NCI-H2171 (cell line): ENCODE data around the gene FASN.
"Not testable (repeated sequence)": the region's sequence is repeated elsewhere in the genome, so short reads cannot be mapped to it uniquely, and the experiment has no call there.

Experiments used
- DNase-seq: peaks from one replicate; lab custom pipeline; 2025; lab: John Stamatoyannopoulos, UW

Gene FASN

DNA sequence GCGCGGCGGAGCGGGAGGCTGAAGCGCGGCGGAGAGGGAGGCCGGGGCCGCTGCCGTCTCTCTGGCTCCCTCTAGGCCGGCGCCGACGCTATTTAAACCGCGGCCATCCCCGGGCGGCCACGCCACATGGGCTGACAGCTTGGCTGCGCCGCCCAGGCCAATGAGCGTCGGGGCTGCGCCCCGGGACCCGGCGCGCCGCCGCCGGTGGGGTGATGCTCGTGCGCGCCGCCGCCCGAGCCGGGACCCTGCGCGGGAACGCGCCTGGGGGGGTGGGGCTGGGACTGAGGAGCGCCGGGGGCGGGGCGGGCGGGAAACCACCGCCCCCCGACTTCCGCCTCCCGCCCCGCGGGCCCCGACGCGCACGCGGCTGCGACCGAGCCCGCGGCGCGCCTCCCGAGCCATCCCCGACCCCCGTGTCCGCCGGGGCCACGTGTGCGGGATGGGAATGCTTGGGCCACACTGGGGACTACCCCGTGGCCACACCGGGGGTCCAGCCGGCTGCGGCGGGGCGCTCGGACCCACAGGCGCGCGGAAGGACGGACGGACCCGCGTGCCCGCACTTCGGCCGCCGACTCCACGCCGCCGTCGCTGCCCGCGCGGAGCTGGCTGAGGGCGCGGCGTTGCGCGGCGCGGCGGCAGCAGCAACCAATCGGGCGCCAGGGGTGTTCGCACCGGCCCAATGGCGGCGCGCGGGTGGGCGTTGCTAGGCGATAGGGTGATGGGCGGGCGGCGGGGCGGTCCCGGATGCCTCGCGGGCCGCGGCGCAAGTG lies at the start of gene FASN:
Gene FASN, minus strand, starts transcription at position 68 of the 770 bp plus-strand sequence. CDS start 1,791 bp downstream, outside the sequence.
- DNase-seq, result peak; percentile 95

GRCh38 chr17:82146663-82147654 lies 48.9 kb upstream of the FASN start:
- no peak for DNase-seq

GRCh38 chr17:82145550-82146155 lies 47.6 kb upstream of the FASN start:
- no peak for DNase-seq

DNA sequence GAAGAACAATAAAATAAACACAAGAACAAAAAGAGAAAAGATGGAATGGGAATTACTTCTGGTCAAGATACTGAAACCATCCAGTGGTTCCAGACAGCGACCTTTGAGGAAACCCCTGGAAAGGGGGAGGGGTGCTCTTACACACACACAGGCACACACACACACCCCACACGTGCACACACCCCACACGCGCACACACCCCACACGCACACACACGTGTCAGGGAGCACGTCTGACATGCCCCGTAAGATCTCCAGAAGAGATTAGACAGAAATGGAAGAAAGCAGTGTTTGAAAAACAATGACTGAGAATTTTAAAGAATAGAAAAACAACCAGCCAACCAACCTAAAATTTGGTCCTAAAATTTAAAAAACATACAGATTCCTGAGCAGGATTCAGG lies 45.3 kb upstream of the FASN start:
- no peak for DNase-seq

- not testable (repeated sequence) for DNase-seq
These were observed 41.9 kb upstream of the FASN start for GRCh38 chr17:82139961-82140360.

DNA sequence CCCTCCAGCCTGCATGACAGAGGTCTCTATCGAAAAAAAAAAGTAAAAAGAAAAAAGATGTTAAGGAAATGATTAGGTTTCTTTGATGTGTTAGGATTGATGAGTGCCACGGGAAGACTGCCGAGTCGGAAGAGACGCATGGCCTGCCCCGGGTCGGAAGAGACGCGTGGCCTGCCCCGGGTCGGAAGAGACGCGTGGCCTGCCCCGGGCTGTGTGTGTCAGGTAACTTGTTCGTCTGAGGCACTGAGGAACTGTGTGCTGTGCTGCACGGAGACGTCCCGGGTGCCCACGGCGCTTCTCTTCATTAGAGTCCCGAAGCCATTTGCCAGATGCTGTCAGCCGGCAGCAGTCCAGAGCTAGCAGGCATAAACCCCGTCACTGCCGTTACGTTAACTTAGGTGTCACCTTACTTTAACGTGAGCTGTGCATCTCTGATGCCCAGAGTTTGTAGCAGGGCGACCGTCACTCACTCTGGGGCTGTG lies 40.5 kb upstream of the FASN start:
- no peak for DNase-seq

- no peak for DNase-seq
These were observed 36.1 kb upstream of the FASN start for GRCh38 chr17:82134101-82134500.

DNA sequence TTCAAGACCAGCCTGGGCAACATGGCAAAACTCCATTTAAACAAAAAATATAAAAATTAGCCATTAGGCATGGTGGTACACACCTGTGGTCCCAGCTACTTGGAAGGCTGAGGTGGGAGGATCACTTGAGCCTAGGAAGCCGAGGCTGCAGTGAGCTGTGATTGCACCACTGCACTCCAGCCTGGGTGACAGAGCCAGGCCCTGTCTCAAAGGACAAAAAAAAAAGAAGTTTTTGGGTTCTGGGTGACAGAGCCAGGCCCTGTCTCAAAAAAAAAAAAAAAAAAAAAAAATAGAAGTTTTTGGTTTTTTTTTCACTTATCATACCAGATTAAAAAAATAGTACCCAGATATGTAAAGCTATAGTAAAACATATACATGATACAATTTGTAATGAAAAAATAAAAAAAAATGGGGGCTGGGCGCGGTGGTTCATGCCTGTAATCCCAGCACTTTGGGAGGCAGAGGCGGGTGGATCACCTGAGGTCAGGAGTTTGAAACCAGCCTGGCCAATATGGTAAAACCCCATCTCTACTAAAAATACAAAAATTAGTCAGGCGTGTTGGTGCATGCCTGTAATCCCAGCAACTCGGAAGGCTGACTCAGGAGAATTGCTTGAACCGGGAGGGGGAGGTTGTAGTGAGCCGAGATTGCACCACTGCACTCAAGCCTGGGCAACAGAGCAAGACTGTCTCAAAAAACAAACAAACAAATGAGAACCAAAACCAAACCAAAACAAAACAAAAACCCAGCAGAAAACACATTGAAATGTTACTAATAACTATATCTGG lies 35.3 kb upstream of the FASN start:
- DNase-seq, result peak; percentile 36

- DNase-seq, result no peak
These were observed 31.1 kb upstream of the FASN start for GRCh38 chr17:82129095-82129494.

DNA sequence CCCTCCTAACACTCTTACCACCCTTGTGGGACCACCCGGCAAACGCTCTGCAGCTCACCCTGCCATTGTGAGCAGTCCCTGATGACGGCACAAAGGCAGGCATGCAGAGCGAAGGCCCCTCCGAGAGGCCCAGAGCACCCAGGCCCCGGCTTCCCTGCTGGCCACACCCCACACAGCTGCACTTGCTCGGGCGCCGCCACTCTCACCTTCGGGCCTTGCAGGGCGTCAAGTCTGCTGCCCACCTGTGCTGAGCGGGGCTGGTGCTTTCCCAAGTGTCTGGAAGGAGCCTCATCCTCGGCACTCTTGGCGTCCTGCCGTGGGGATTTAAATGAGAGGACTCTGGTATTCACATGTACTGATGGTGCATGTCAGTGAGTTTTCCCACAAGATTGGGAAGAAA lies 30.3 kb upstream of the FASN start:
- no peak for DNase-seq

- no peak for DNase-seq
These were observed 29.7 kb upstream of the FASN start for GRCh38 chr17:82127704-82128103.

- no peak for DNase-seq
These were observed 29.2 kb upstream of the FASN start for GRCh38 chr17:82127315-82127595.

DNA sequence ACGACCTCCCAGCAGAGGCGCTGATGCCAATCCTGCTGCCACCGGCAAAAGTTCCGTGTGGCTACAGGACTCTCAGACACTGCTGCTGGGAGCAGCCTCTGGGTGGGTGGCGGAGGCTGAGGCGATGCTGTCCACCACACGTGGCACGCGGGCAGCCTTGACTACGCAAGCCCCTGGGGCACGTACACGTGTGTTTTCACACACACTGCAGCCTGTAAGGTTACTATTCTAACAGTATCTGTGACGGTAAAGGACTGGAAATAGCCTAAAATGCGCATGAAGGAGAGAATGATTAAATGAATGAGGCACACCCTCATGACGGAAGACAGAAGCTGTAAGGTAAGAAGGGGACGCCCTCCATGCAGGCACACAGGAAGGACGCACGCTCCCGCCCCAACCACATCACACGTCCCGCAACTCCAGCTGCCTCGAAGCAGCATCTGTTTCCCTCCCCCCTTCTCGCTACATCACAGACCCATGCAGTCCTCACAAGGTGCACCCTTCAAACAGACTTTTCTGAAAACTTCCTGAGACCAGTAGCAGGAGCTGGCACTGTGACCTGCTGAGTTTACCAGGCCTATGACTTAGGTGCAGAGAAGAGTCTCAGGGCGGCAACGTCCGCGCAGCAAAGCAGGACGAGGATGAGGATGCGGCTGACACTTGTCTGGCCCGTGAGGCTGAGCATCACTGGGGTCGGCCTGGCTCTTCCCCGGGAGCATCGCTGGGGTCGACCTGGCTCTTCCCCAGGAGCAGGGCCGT lies 28.7 kb upstream of the FASN start:
- DNase-seq, result no peak

GRCh38 chr17:82124101-82124500 lies 26.1 kb upstream of the FASN start:
- no peak for DNase-seq

- DNase-seq, result no peak
These were observed 23.9 kb upstream of the FASN start for GRCh38 chr17:82121660-82122629.

DNA sequence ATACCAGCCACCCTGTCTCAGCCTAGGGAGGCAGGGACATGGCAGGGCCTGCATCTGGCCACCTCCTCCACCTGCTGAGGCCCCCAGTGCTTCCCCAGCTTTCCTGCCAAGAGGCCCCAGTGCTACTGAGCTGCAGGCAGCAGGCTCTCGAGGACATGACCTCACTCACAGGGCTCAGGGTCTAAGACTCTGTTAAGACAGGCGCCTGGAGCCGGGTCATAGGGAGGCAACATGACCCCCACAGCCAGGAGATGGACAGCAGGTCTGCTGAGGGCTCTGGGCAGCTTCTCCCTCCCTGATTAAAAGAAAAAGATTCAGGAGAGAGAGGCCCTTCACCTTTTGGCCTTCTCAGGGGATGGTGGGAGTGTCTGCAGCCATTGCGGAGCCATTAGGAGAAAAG lies 23.2 kb upstream of the FASN start:
- DNase-seq, result no peak

DNA sequence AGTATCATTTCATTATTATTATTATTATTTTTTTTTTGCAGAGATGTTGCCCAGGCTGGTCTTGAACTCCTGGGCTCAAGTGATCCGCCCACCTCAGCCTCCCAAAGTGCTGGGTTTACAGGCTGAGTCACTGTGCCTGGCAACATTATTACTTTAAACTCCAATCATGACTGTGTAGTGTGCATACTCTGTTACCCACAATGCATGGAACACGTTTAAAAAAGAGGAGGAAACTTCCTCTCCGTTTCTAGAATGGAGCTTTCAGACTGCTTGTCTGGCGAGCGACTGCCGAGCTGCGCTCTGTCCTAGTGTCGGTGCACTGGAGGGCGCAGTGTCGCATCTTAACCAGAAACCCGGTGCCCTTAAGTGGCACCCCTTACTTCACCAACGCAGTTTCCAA lies 22.1 kb upstream of the FASN start:
- no peak for DNase-seq

DNA sequence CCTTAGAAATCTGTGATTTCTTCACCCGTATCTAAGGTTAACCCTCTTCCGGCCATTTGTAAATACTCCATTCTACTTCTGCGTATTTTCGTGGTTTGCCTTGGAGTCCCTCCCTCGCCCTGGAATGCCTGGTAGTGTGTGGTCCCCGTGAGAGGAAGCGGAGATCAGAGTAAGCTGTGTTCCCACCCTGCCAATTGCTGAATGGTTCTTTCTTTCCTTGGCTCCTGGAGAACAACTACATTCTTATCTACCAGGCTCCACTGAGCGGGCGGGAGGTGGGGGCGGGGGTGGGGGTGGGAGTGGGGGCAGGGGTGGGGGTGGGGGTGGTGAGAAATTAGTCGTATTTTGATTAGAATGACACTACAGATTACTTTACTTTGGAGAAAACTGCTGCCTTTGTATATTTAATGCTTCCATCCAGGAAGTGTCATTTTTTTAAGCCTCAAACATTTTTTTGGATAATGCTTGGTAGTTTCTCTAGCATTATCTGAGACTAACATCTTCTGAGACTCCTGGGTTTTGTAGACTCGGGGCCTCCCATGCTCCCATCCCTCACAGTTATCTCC lies 20.9 kb upstream of the FASN start:
- DNase-seq, result no peak

- no peak for DNase-seq
These were observed 20.3 kb upstream of the FASN start for GRCh38 chr17:82118168-82118814.
